CD14-positive monocyte (primary cell): ENCODE measurements around the gene TEKT1. TPM values are rescaled to one million over a fixed set of nuclear protein-coding genes. Genes with fewer than 3 reads are reported as not detected.

Experiments
- DNase-seq, 3 donors: peaks; one replicate each; pipeline ENCODE4 v3.0.0-alpha.2; 2011 to 2022
- H2AFZ ChIP-seq: 2 replicates; pipeline ENCODE4 v1.6.0; 2012; ENCODE audit warnings: mild to moderate bottlenecking, low read depth, low read length, inconsistent platforms; ENCODE audit not compliant: insufficient read depth, poor library complexity, severe bottlenecking
- H3K27ac ChIP-seq, 2 donors: 1 replicate in 1 of 2; 2 replicates in 1 of 2; pipeline ENCODE4 v1.5.1; 2012 to 2013; ENCODE audit warnings: low read length in 2 of 2, control low read depth in 1 of 2, inconsistent platforms in 1 of 2, low read depth in 1 of 2, mild to moderate bottlenecking in 1 of 2
- H3K27me3 ChIP-seq, 2 donors: one replicate each; pipeline versions ENCODE4 v1.6.0 to v1.6.1; 2011 to 2013; ENCODE audit warnings: low read length in 2 of 2; ENCODE audit not compliant: control insufficient read depth in 2 of 2, insufficient read depth in 2 of 2
- H3K36me3 ChIP-seq, 2 donors: replicated peaks in 1 of 2; 1 replicate in 1 of 2; 2 replicates in 1 of 2; pipeline versions ENCODE4 v1.5.1 to v1.6.1; 2012 to 2013; ENCODE audit warnings: low read length in 2 of 2, control low read depth in 1 of 2, inconsistent platforms in 1 of 2, mild to moderate bottlenecking in 1 of 2; ENCODE audit not compliant: insufficient read depth in 2 of 2, control insufficient read depth in 1 of 2
- H3K4me1 ChIP-seq, 2 donors: 1 replicate in 1 of 2; 2 replicates in 1 of 2; pipeline versions ENCODE4 v1.5.1 to v1.6.1; 2012 to 2013; ENCODE audit warnings: low read length in 2 of 2, control low read depth in 1 of 2, inconsistent platforms in 1 of 2, mild to moderate bottlenecking in 1 of 2, moderate library complexity in 1 of 2; ENCODE audit not compliant: insufficient read depth in 2 of 2, control insufficient read depth in 1 of 2
- H3K4me2 ChIP-seq: replicated peaks from 2 replicates; pipeline ENCODE3; 2012; ENCODE audit warnings: low read length, moderate library complexity, mild to moderate bottlenecking; ENCODE audit not compliant: poor library complexity, severe bottlenecking; ENCODE audit errors: extremely low read depth
- H3K4me3 ChIP-seq, 3 experiments: fragments of 200-600 bp in 1 of 3; sonication (generic) in 1 of 3; replicated peaks in 1 of 3; 1 replicate in 2 of 3; 2 replicates in 1 of 3; pipeline ENCODE4 v1.5.1; 2011 to 2013; ENCODE audit warnings: low read length in 3 of 3, mild to moderate bottlenecking in 3 of 3, control low read depth in 2 of 3, low read depth in 2 of 3, inconsistent platforms in 1 of 3, moderate library complexity in 1 of 3
- H3K79me2 ChIP-seq: 2 replicates; pipeline ENCODE4 v1.6.0; 2012; ENCODE audit warnings: mild to moderate bottlenecking, control low read depth, inconsistent platforms, low read length, moderate library complexity; ENCODE audit not compliant: insufficient read depth
- H3K9ac ChIP-seq: 2 replicates; pipeline ENCODE4 v1.6.0; 2017; ENCODE audit warnings: low read length, mild to moderate bottlenecking; ENCODE audit not compliant: insufficient read depth, poor library complexity, severe bottlenecking
- H3K9me3 ChIP-seq, 2 donors: replicated peaks in 1 of 2; 1 replicate in 1 of 2; 2 replicates in 1 of 2; pipeline versions ENCODE4 v1.5.1 to v1.6.1; 2012 to 2013; ENCODE audit warnings: low read length in 2 of 2, control low read depth in 1 of 2; ENCODE audit not compliant: control insufficient read depth in 1 of 2, insufficient read depth in 1 of 2
- H4K20me1 ChIP-seq: 2 replicates; pipeline ENCODE4 v1.6.0; 2012; ENCODE audit warnings: mild to moderate bottlenecking, low read length, control low read depth, moderate library complexity; ENCODE audit not compliant: insufficient read depth
- H3K27ac Mint-ChIP-seq, 7 donors: one replicate each; pipeline ENCODE4 v1.8.0; 2020; ENCODE audit warnings: mild to moderate bottlenecking in 7 of 7, mixed read lengths in 7 of 7, moderate library complexity in 6 of 7, inconsistent platforms in 2 of 7
- H3K27me3 Mint-ChIP-seq, 3 donors: one replicate each; pipeline ENCODE4 v1.8.0; 2021 to 2022; ENCODE audit warnings: low read depth in 3 of 3, mild to moderate bottlenecking in 3 of 3, mixed read lengths in 3 of 3, moderate library complexity in 3 of 3, inconsistent platforms in 1 of 3
- H3K36me3 Mint-ChIP-seq, 2 donors: one replicate each; pipeline ENCODE4 v1.8.0; 2020; ENCODE audit warnings: mixed read lengths in 2 of 2, inconsistent platforms in 1 of 2, mild to moderate bottlenecking in 1 of 2
- H3K4me1 Mint-ChIP-seq: one replicate; pipeline ENCODE4 v1.8.0; 2020; ENCODE audit warnings: mild to moderate bottlenecking, mixed read lengths
- H3K4me3 Mint-ChIP-seq, 2 donors: one replicate each; pipeline ENCODE4 v1.8.0; 2020; ENCODE audit warnings: mild to moderate bottlenecking in 2 of 2, mixed read lengths in 2 of 2, moderate library complexity in 1 of 2
- H3K9me3 Mint-ChIP-seq, 7 donors: one replicate each; pipeline ENCODE4 v1.8.0; 2020 to 2022; ENCODE audit warnings: mixed read lengths in 7 of 7, mild to moderate bottlenecking in 6 of 7, moderate library complexity in 6 of 7, inconsistent platforms in 2 of 7
- CTCF ChIP-seq: fragments of 200-600 bp; IDR thresholded peaks from one replicate; pipeline ENCODE4 v1.8.0; 2022; ENCODE audit warnings: antibody characterized with exemption, mild to moderate bottlenecking
- WGBS: methylation state at CpG from one replicate; pipeline ENCODE4 v1.1.5; 2013; ENCODE audit warnings: missing lambda C conversion rate; ENCODE audit not compliant: insufficient coverage; 5-methylcytosine and 5-hydroxymethylcytosine counted together
- intact Hi-C, 2 donors: fragments of 100-400 bp; cut with micrococcal nuclease; formaldehyde crosslinking; loops; one replicate each; pipeline versions ENCODE4 v1.15.0 to v1.15.1; 2023
- polyA plus RNA-seq, 3 donors: library from polyadenylated mRNA; depleted of rRNA in 1 of 3; unstranded in 2 of 3; stranded (reverse) in 1 of 3; fragments of 300-500 nt in 2 of 3; fragments of >200 nt in 1 of 3; fragmentation: Illumina TruSeq in 2 of 3; gene quantifications; 1 replicate in 2 of 3; 2 replicates in 1 of 3; pipeline ENCODE4 v1.2.3, GENCODE V29; 2012 to 2021

Gene TEKT1
- polyA plus RNA-seq, 3 donors, result not detected

GRCh38 chr17:6753006-6753445 lies 78.5 kb downstream of the TEKT1 start:
- Histone ChIP-seq H2AFZ (peak overlapping the region; percentile 48), H3K4me1 (peaks cover 48 to 50% of the 10 kb centered on the region in 2 donors), H3K79me2 (peaks cover 22% of the 10 kb centered on the region), H3K36me3 (peaks cover 2 to 4% of the 10 kb centered on the region in 2 donors), H3K9ac (no peak overlapping the region), H3K27ac (peak overlapping the region; percentile 45 to 66), H3K9me3 (no peaks in the 10 kb centered on the region), H3K4me3 (peak overlapping the region in 1 of 3 experiments; percentile 31), H3K27me3 (no peaks in the 10 kb centered on the region), H3K4me2 (peak overlapping the region; percentile 51), H4K20me1 (peaks cover 5% of the 10 kb centered on the region)
- peaks cover 0 to 8% (median 0%) of the 10 kb centered on the region in 3 donors for H3K27me3 Mint-ChIP-seq
- intact Hi-C loops, result no loop called here
- peak; percentile 9 to 68 (median 20) for DNase-seq
- H3K9me3 Mint-ChIP-seq, result no peaks in the 10 kb centered on the region
- no peak for TF ChIP-seq CTCF
- peak overlapping the region; percentile 80 to 93 (median 91) for H3K27ac Mint-ChIP-seq
- peaks cover 5 to 6% of the 10 kb centered on the region in 2 donors for H3K36me3 Mint-ChIP-seq
- H3K4me1 Mint-ChIP-seq, result peaks cover 59% of the 10 kb centered on the region
- H3K4me3 Mint-ChIP-seq, result peak overlapping the region; percentile 4 to 63
- 0% methylated on average over 6 of the region's 9 CpGs for WGBS

GRCh38 chr17:6752068-6752909 lies 79.2 kb downstream of the TEKT1 start:
- peak overlapping the region in 1 of 3 experiments; percentile 31 for H3K4me3 ChIP-seq
- H3K9ac ChIP-seq, result no peak overlapping the region
- no peaks in the 10 kb centered on the region for H3K36me3 Mint-ChIP-seq
- H3K36me3 ChIP-seq, result no peaks in the 10 kb centered on the region
- H3K27me3 Mint-ChIP-seq, result peaks cover 0 to 8% (median 0%) of the 10 kb centered on the region in 3 donors
- peaks cover 15% of the 10 kb centered on the region for H3K79me2 ChIP-seq
- H3K27ac ChIP-seq, result peak overlapping the region; percentile 45 to 66
- H4K20me1 ChIP-seq, result no peaks in the 10 kb centered on the region
- no peaks in the 10 kb centered on the region for H3K9me3 Mint-ChIP-seq
- peak overlapping the region; percentile 51 for H3K4me2 ChIP-seq
- peak; percentile 58 to 82 (median 74) for DNase-seq
- peak overlapping the region; percentile 80 to 93 (median 91) for H3K27ac Mint-ChIP-seq
- H3K27me3 ChIP-seq, result no peaks in the 10 kb centered on the region
- no peak for TF ChIP-seq CTCF
- peak overlapping the region; percentile 48 for H2AFZ ChIP-seq
- intact Hi-C loops, result no loop called here
- H3K4me1 Mint-ChIP-seq, result peaks cover 53% of the 10 kb centered on the region
- 0% methylated on average over 1 of the region's 7 CpGs for WGBS
- H3K4me3 Mint-ChIP-seq, result peak overlapping the region; percentile 24 to 63
- H3K9me3 ChIP-seq, result no peaks in the 10 kb centered on the region
- H3K4me1 ChIP-seq, result peaks cover 41 to 44% of the 10 kb centered on the region in 2 donors
